NOMO-1 treated with DMSO at 0.1 percent for 48 hours (cell line): ENCODE measurements around the gene NCOA4.
"Not testable (repeated sequence)": the region's sequence is repeated elsewhere in the genome, so short reads cannot be mapped to it uniquely, and the experiment has no call there.

Source experiments
- DNase-seq: peaks from one replicate; lab custom pipeline; 2025; ENCODE audit not compliant: unreplicated experiment; lab: John Stamatoyannopoulos, UW

The NCOA4 gene

DNA sequence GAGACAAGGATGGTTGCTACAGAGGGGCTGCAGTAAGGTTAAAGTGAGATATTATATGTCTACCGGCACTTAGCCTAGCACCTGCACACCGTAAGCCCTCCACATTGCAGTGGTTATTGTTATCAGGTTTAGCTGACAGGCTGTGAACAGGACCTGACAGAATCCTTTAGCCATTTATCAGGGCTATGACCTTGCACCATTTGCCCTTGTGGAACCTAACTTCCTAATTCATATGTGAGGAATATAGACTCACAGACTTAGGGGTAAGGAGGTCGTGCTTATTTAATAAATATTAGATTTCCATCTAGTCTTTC is 10.1 kb downstream of the NCOA4 start:
- no peak for DNase-seq

DNA sequence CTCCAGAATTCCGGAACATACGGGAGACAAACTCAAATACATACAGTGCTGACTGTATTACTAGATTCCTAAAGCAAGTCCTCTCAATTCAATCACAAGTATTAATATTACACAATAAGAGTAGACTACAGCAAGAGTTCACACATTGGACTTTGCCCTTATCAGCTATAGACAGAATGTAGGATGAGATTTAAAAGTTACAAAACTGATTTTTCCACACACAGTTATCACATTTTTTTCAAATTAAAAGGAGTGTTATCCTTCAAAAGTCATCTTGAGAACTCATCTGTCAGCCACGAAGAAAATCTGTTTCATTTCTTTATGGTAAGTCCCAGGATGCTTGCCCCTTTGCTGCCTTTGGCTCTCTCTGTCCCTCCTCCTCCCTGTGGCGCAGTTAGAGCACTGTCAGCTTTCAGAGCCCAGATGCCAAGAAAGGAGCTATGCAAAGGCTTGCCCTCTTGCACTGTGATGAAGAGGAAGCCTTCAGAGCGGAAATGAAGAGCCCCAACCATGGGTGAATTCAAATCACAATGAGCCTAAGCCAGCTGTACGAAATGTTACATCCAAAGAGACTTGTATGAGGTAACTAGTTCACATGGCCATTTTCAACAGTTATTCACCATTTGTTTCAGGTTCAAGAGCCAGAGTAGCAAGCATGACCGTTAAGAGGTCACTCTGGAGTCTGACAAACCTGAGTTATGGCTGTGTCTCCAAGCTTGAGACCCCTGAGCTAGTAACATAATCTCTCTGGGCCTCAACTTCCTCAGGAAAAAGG is 10.7 kb downstream of the NCOA4 start:
- DNase-seq = peak; percentile 58

DNA sequence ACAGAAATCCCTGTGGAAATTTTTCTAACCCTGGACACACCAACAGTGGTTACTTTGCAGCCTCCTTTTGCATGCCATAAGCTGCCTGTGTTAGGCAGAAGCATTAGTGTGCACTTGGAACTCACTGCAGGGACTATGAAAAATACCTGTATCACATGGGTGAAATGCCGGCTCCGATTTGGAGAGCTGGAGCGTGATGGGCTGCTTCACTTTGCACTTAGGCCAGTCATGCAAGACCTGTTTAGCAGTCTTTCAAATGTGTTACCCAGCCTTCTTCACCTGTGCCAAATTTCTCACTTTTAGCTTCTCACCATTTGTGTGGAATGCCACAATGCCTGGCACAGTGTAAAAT is 11.3 kb downstream of the NCOA4 start:
- no peak for DNase-seq

- DNase-seq = peak; percentile 16
Observed at GRCh38 chr10:46018453-46019176, 11.8 kb downstream of the NCOA4 start.

GRCh38 chr10:46017733-46018132 is 12.7 kb downstream of the NCOA4 start:
- no peak for DNase-seq

DNA sequence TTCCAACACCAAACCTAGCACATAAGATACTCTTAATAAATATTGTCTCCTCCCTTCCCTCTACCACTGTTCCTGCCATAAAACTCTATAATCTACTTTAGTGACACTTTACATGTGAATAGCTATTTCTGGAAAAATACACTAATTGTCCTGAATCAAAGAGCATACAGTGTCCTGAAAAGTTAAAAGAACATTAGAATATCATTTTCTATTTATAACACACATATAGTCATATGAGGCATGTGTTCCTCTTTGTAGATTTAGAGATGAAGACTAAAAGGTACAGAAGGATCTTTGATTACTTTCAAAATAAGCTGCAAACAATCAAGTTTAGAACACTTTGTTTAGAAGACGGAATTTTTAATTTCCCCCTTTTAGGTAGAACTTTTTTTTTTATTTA is 13.6 kb downstream of the NCOA4 start:
- DNase-seq = no peak

- no peak for DNase-seq
Observed at GRCh38 chr10:46016190-46016589, 14.2 kb downstream of the NCOA4 start.

DNA sequence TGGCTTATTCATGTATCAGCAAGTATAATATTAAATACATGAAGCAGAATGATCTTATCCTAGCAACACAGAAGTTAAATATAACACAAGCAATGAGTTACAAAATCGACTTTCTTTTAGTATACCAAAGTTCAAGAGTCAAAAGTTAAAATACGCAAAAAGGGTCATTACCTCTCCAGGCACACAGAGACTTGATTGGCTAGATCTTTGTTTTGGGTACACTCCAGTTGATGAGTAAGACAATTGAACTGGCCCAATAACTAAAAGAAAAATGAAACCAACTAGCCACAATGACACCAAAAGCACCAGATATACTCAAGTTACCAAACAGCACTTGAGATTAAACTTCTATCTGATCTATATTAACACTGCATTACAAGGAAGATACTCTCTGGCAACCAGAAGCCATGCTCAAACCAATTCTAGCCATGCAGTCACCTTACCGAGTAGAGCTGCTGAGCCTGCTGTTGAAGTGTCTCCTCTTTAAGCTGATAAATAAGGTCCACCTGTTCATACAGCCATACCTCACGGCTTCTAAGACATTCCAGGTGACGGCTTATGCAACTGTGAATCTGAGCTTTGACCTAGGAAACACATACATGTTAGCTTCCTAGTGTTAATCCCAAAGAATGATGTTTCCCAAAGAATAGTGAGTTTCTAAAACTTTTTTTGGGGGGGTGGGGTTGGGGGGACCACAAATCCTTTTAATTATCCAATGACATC is 15.6 kb downstream of the NCOA4 start:
- DNase-seq = no peak

- DNase-seq = no peak
Observed at GRCh38 chr10:46014206-46014605, 16.2 kb downstream of the NCOA4 start.

GRCh38 chr10:46012746-46013145 is 17.7 kb downstream of the NCOA4 start:
- no peak for DNase-seq

DNA sequence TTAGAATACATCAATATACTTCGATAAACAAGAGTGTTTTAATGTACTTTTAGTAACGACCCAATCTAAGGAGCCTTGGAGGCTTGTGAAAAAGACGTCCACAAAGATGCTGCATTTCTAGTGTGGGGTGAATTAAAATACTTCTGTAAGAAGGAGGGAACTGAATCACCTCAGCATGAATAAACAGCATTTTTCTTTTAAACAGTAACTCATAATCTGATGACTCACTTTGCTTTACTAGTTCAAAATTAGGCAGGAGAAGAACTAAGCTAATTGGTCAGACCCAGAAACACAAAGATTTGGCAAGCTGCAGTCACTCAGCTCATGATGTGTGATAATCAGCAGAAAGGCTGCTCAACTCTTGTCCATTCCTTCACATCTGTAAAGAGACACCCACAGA is 24.2 kb downstream of the NCOA4 start:
- peak; percentile 17 for DNase-seq

- no peak for DNase-seq
Observed at GRCh38 chr10:46005383-46005782, 25.0 kb downstream of the NCOA4 start.

DNA sequence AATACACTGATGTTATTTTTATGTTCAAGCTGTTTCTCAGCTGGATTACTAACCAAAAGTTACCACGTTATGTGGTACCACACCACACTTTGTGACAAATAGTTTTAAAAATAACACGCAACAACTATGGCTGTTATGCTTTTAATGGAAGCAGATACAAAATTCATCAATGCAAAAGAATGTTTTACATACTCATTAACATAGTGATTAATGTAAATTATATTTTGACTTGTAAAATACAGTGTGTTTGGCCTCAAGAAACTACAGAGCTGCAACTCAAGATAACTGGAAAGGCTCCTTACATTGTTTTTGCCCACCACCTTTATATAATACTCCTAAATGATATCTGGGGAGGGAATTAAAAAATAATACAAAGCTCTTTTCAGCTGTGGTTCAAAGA is 25.5 kb downstream of the NCOA4 start:
- no peak for DNase-seq

- DNase-seq = no peak
Observed at GRCh38 chr10:46002916-46003693, 27.3 kb downstream of the NCOA4 start.

- not testable (repeated sequence) for DNase-seq
Observed at GRCh38 chr10:46002189-46002687, 28.2 kb downstream of the NCOA4 start.

DNA sequence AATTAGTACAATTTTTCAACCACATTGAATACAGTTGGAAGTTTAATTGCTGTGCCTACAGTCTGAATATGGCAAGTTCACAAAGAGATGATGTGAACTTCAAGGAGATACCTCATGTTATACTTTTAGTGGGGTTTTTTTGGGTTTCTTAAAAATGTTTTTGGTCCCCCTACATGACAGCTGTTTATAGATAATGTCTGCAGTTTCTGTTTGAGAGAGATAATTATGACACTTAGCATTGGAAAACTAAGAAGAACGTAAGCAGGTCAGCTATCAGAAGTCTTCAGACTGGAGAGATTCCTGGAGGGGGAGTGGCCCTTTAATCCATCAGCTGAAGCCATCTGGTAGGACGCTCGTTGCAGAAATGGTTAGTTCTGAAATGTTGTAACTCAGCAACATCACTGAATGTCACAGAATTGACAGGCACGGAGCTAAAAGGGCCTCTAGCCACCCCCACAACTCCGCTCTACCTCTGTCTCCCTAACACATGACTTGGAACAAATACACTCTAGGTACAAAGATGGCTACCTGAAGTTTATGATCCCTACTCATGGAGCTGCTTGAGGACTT is 29.2 kb downstream of the NCOA4 start:
- no peak for DNase-seq

DNA sequence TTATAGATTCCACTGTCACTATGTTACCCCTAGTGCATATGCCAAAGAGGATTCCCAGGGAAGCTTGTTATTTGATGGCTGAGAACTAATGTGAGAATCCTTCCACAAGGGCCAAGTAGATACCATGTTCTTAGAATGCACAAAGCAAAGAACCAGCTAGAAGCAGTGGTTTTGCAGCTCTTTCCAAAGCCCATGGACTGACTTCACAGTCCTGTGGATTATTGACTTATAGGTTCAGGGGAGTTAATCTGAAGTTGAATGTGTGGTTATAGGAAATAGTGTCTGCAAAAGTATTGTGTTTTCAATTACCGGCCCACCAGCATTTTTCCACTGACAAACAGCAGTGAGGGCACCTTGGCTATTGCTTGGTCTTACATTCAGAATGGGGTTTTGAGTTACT is 29.9 kb downstream of the NCOA4 start:
- DNase-seq = no peak

DNA sequence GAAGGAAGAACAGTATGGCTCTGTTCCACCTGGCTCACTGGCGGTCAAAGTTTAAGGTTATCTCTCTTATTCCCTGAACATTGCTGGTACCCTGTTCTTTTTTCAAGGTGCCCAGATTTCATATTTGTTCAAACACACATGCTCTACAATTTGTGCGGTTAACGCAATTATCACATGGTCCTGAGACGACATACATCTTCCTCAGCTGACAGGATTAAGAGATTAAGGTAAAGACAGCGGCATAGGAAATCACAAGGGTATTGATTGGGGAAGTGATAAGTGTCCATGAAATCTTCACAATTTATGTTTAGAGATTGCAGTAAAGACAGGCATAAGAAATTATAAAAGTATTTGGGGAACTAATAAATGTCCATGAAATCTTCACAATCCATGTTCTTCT is 30.5 kb downstream of the NCOA4 start:
- not testable (repeated sequence) for DNase-seq

- DNase-seq = no peak
Observed at GRCh38 chr10:45997994-45998763, 32.2 kb downstream of the NCOA4 start.

DNA sequence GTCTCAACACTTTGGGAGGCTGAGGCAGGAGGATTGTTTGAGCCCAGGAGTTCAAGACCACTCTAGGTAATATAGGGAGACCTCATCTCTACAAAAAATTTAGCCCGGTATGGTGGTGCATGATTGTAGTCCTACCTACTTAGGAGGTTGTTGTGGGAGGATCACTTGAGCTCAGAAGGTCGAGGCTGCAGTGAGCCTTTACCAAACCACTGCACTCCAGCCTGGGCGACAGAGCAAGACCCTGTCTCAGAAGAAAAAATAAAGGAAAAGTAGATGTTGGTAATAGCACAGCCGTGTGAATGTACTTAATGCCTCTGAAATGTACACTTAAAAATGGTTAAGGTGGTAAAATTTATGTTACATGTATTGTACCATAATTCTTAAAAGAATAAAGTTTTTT is 32.9 kb downstream of the NCOA4 start:
- DNase-seq = no peak
